Stimulated activated naive CD4-positive, alpha-beta T cell (primary cell): Measurements from ENCODE around the gene CPA1.

Experiments used
- DNase-seq, 6 experiments: peaks; one replicate each; lab custom pipeline; 2025; lab: John Stamatoyannopoulos, UW

Gene CPA1

GRCh38 chr7:130394421-130395195 lies 14.3 kb downstream of the CPA1 start:
- peak in 4 of 6 experiments; percentile 6 to 63 (median 51) for DNase-seq

- no peak for DNase-seq
Observed at GRCh38 chr7:130395421-130395820, 15.1 kb downstream of the CPA1 start.

GRCh38 chr7:130396109-130396508 lies 15.8 kb downstream of the CPA1 start:
- no peak for DNase-seq

- no peak for DNase-seq
Observed at GRCh38 chr7:130397051-130397757, 16.9 kb downstream of the CPA1 start.

GRCh38 chr7:130397758-130398073 lies 17.4 kb downstream of the CPA1 start:
- no peak for DNase-seq

GRCh38 chr7:130398526-130399090 lies 18.3 kb downstream of the CPA1 start:
- no peak for DNase-seq

- DNase-seq: no peak
Observed at GRCh38 chr7:130400120-130400572, 19.9 kb downstream of the CPA1 start.

GRCh38 chr7:130401101-130401500 lies 20.8 kb downstream of the CPA1 start:
- no peak for DNase-seq

GRCh38 chr7:130401578-130401977 lies 21.3 kb downstream of the CPA1 start:
- no peak for DNase-seq

GRCh38 chr7:130405003-130405402 lies 24.7 kb downstream of the CPA1 start:
- no peak for DNase-seq

- DNase-seq: no peak
Observed at GRCh38 chr7:130409067-130409711, 28.9 kb downstream of the CPA1 start.

- no peak for DNase-seq
Observed at GRCh38 chr7:130409712-130410072, 29.4 kb downstream of the CPA1 start.

GRCh38 chr7:130410868-130411541 lies 30.7 kb downstream of the CPA1 start:
- no peak for DNase-seq

GRCh38 chr7:130413201-130413600 lies 32.9 kb downstream of the CPA1 start:
- DNase-seq: no peak

- peak in 3 of 6 experiments; percentile 34 to 49 (median 42) for DNase-seq
Observed at GRCh38 chr7:130415006-130415405, 34.7 kb downstream of the CPA1 start.

- DNase-seq: peak in 3 of 6 experiments; percentile 21 to 51 (median 44)
Observed at GRCh38 chr7:130417213-130417612, 36.9 kb downstream of the CPA1 start.

GRCh38 chr7:130418306-130418705 lies 38.0 kb downstream of the CPA1 start:
- DNase-seq: no peak

GRCh38 chr7:130419658-130420057 lies 39.4 kb downstream of the CPA1 start:
- DNase-seq: peak in 3 of 6 experiments; percentile 10 to 36 (median 25)

- no peak for DNase-seq
Observed at GRCh38 chr7:130420943-130421578, 40.8 kb downstream of the CPA1 start.

GRCh38 chr7:130421684-130422083 lies 41.4 kb downstream of the CPA1 start:
- DNase-seq: no peak

- no peak for DNase-seq
Observed at GRCh38 chr7:130423501-130424037, 43.3 kb downstream of the CPA1 start.
